COLO668 (cell line): ENCODE results near the gene PTCRA.

Experiments used
- DNase-seq: peaks from one replicate; lab custom pipeline; 2025; ENCODE audit not compliant: unreplicated experiment; lab: John Stamatoyannopoulos, UW

PTCRA gene

GRCh38 chr6:42970871-42971612 lies 55.2 kb downstream of the PTCRA start:
- DNase-seq: no peak

- DNase-seq: no peak
Observed at GRCh38 chr6:42971746-42972327, 56.0 kb downstream of the PTCRA start.

DNA sequence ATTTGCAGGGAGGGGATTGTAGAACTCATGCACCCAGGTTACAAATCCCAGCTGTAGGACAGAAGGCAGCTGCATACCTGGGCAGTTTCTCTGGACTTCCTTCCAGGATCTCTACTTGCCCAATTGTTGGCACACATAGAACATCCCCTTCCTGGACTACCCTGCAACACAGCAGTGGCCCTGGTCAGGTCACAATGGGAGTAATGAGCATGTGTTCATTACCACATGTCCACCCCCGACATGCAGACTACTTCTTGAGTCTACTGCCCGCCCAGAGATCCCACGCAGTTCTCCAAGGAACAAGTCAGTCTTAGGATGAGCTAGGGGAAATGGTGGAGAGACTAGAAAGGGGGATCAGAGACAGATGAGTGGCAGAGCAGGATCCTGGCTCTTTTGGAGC lies 58.1 kb downstream of the PTCRA start:
- no peak for DNase-seq

DNA sequence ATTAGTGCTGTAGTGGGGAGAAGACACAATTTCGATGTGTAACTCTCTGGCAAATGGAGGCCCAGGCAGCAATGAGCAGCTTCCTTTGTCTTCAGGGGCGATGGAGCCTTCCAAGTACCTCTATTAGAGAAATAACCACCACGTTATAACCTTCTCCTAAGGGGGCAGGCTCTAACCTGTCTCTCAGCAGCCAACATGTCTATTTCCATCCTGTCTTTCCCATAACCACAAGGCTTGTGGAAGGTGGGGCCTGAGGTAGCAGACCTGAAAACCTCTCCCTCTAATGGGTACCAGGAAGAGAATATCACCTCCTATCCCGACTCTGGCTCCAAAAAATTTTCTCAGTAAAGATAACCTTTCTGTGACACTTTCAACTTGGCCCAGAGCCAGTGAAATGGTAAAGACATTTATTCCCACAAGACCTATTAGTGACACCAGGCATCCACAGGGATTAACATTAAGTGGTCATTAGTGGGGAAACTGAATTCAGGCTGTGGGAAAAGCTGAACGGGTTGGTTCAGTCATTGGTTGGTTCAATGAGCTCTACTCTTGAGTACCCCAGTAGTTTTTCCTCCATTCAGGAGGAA lies 59.2 kb downstream of the PTCRA start:
- DNase-seq: no peak
